GM19035 (cell line): Measurements from ENCODE around the gene ATOSA.

Experiments
- ATAC-seq: cut with Tn5 transposase; IDR thresholded peaks from one replicate; pipeline ENCODE4 v1.9.1; 2021; ENCODE audit not compliant: unreplicated experiment

Gene ATOSA

GRCh38 chr15:52652984-52653383 is 26.2 kb downstream of the ATOSA start:
- ATAC-seq, result no peak

DNA sequence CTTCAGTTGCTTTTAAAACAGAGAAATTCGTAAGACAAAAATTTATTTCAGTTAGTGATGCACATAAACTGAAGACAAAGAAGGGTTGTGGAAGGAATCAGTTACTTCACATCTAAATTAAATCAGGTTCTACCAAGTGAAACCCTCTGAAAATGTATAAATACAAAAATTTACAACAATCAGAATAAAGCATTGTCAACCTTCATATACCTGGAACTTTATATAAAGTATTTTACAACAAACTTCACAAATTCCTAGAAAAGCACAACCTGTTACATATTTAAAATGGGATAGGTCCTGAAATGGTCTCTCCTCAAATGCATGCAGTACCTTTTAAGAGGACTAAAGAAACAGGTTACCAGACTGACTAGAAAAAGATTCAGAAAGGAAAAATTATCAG is 26.9 kb downstream of the ATOSA start:
- ATAC-seq, result no peak

- no peak for ATAC-seq
These were observed 27.3 kb downstream of the ATOSA start for GRCh38 chr15:52651868-52652267.

DNA sequence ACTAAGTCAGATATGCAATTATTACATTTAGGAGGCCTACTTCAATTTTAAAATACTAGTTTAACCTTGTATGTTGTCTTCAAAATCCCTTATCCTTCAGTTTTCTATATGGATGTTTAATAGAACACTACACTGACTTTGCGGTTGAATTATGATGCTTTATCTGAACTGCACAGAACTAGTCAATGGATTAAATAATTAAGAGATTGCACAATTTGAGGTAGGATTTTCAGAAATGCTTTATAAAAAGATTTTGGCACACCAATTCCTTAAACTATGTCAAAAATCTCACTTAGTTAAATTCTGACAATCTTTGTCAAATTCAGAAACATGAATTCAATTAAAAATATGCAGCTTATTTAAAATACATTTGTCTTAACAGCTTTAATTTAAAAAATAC is 28.1 kb downstream of the ATOSA start:
- ATAC-seq, result no peak

DNA sequence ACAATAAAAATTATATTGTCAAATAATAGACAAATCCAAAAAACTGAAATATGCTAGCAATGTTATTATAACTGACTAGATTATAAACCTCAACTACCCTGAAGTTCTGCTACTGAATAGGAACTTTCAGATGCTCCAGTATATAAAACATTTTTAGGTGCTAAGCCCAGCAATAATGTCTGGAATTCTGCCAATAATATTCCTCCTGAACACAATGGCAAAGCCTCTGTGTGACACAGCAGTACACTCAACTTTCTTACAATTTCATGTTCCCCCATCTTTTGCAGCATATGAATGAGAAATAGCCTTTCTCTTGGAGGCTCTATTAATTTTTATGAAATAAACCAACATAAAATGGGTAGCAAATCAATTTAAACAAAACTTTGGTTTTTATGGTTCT is 29.5 kb downstream of the ATOSA start:
- ATAC-seq, result no peak

DNA sequence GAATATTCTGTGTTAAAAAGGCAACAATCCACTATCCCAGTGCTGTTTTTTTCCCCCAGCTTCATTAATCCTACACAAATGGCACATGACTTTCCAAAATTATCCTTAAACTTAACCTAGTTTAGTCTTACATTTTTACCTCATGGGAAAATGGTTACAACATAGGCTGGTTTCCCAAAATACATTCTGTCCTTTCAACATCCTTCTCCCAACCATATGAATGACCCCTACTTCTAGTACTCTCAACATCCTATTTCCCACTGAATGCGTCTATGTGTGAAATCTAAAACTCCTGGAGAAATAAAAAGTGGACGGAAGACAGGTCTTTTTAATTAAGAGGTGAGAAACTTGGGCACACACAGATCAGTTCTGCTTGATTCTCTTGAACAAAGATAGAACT is 33.3 kb downstream of the ATOSA start:
- ATAC-seq, result no peak

- ATAC-seq, result no peak
These were observed 36.5 kb downstream of the ATOSA start for GRCh38 chr15:52642386-52643361.

DNA sequence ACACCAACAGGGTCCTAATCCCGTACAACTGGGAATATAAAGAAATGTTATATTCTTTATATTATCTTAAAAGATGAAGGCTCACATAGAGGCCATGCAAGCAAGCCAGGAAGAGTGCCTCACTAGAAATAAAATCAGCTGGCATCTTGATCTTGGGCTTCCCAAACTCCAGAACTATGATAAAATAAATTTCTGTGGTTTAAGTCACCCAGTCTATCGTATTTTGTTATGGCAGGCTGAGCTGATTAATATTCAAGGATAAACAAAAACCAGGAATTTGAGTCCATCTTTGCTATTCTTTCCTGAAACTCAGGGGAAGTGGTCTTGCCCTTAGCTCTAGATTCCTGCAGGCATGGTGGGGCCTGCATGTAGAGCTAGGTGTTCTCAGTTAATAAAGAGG is 42.7 kb downstream of the ATOSA start:
- ATAC-seq, result no peak

- ATAC-seq, result no peak
These were observed 43.3 kb downstream of the ATOSA start for GRCh38 chr15:52635908-52636307.
